ENCODE measurements around the gene SERPINB5.

The SERPINB5 gene

GRCh38 chr18:63532471-63532870 lies 55.7 kb downstream of the SERPINB5 start:
- no peak for DNase-seq

GRCh38 chr18:63534615-63535014 lies 57.9 kb downstream of the SERPINB5 start:
- no peak for DNase-seq

GRCh38 chr18:63539904-63540510 lies 63.2 kb downstream of the SERPINB5 start:
- no peak for DNase-seq

GRCh38 chr18:63542069-63542468 lies 65.3 kb downstream of the SERPINB5 start, which contains the start of gene SERPINB12:
TSS of gene SERPINB12 (plus strand) at chr18:63542369. CDS start at chr18:63556160, 13,791 bp downstream.
- peak in 1 of 2 experiments; percentile 2 for DNase-seq

GRCh38 chr18:63544017-63544416 lies 67.3 kb downstream of the SERPINB5 start:
- no peak for DNase-seq

GRCh38 chr18:63545000-63545399 lies 68.2 kb downstream of the SERPINB5 start:
- no peak for DNase-seq

GRCh38 chr18:63550068-63550467 lies 73.3 kb downstream of the SERPINB5 start:
- DNase-seq: no peak

- no peak for DNase-seq
Observed at GRCh38 chr18:63551769-63552168, 75.0 kb downstream of the SERPINB5 start.

GRCh38 chr18:63552581-63552980 lies 75.8 kb downstream of the SERPINB5 start:
- no peak for DNase-seq

- peak; percentile 77 to 78 for DNase-seq
Observed at GRCh38 chr18:63553081-63553480, 76.3 kb downstream of the SERPINB5 start.
